PC-9 (cell line): ENCODE results near the gene KRTAP10-5. TPM values are rescaled to one million over a fixed set of nuclear protein-coding genes. Genes with fewer than 3 reads are reported as not detected.

ENCODE experiments used
- BruUV-seq: library from RNA; stranded (reverse); fragments of 400-500 nt; replicated peaks from 2 replicates; lab custom pipeline; 2021; lab: Mats Ljungman, UMichigan
- CTCF ChIA-PET: fragments of 300-600 bp; sonication (Branson Sonifier 250); formaldehyde crosslinking; loops from one replicate; lab custom pipeline; 2022; ENCODE audit warnings: antibody characterized with exemption; lab: Charles Lee
- POLR2A ChIA-PET: fragments of 300-600 bp; sonication (Branson Sonifier 250); formaldehyde crosslinking; loops from one replicate; lab custom pipeline; 2022; ENCODE audit warnings: antibody characterized with exemption; ENCODE audit not compliant: unreplicated experiment; lab: Charles Lee
- DNase-seq, 2 experiments: peaks; one replicate each; pipeline versions ENCODE4 v3.0.0 to v3.0.0-alpha.2; 2015 to 2022; ENCODE audit warnings: mixed read lengths in 1 of 2
- H2AFZ ChIP-seq: fragments of 200-600 bp; sonication (generic); 2 replicates; pipeline ENCODE4 v1.8.1; 2017; ENCODE audit warnings: antibody characterized with exemption
- H3F3A ChIP-seq: fragments of 200-600 bp; sonication (generic); 2 replicates; pipeline ENCODE4 v1.8.1; 2017; ENCODE audit warnings: antibody characterized with exemption, mild to moderate bottlenecking, low read depth; ENCODE audit not compliant: insufficient read depth
- H3K27ac ChIP-seq: fragments of 200-600 bp; sonication (generic); 2 replicates; pipeline ENCODE4 v1.6.1; 2016; ENCODE audit warnings: mixed run types
- H3K27me3 ChIP-seq: fragments of 200-600 bp; sonication (generic); 2 replicates; pipeline ENCODE4 v1.6.1; 2016; ENCODE audit warnings: low read depth, mixed run types; ENCODE audit not compliant: insufficient read depth
- H3K36me3 ChIP-seq: fragments of 200-600 bp; sonication (generic); 2 replicates; pipeline ENCODE4 v1.6.1; 2016; ENCODE audit warnings: low read depth, mixed run types
- H3K4me1 ChIP-seq: fragments of 200-600 bp; sonication (generic); replicated peaks from 2 replicates; pipeline ENCODE4 v1.6.1; 2016; ENCODE audit warnings: mixed run types; ENCODE audit not compliant: insufficient read depth
- H3K4me2 ChIP-seq: fragments of 200-600 bp; sonication (generic); 2 replicates; pipeline ENCODE4 v1.6.1; 2017; ENCODE audit warnings: mixed run types
- H3K4me3 ChIP-seq: fragments of 200-600 bp; sonication (generic); 2 replicates; pipeline ENCODE4 v1.6.1; 2016; ENCODE audit warnings: mixed run types
- H3K79me2 ChIP-seq: fragments of 200-600 bp; sonication (generic); 2 replicates; pipeline ENCODE4 v1.6.1; 2017; ENCODE audit warnings: low read depth, mixed run types
- H3K9me2 ChIP-seq: fragments of 200-600 bp; sonication (generic); 2 replicates; pipeline ENCODE4 v1.8.1; 2017; ENCODE audit warnings: mild to moderate bottlenecking; ENCODE audit not compliant: insufficient read depth
- H3K9me3 ChIP-seq: fragments of 200-600 bp; sonication (generic); 2 replicates; pipeline ENCODE4 v1.8.1; 2016; ENCODE audit warnings: low read depth; ENCODE audit not compliant: insufficient read depth
- H4K20me1 ChIP-seq: fragments of 200-600 bp; sonication (generic); 2 replicates; pipeline ENCODE4 v1.8.1; 2017; ENCODE audit not compliant: insufficient read depth
- CTCF ChIP-seq: fragments of 200-600 bp; sonication (generic); conservative IDR thresholded peaks from 2 replicates; pipeline ENCODE4 v1.6.1; 2017; ENCODE audit warnings: mixed run types, antibody characterized with exemption, mild to moderate bottlenecking, moderate library complexity
- EZH2 ChIP-seq: fragments of 200-600 bp; sonication (generic); IDR thresholded peaks from 2 replicates; pipeline ENCODE4 v1.8.0; 2017; ENCODE audit warnings: antibody characterized with exemption, low read depth
- intact Hi-C: fragments of 100-400 bp; cut with micrococcal nuclease; formaldehyde crosslinking; loops from one replicate; pipeline ENCODE4 v1.10.0; 2022; ENCODE audit not compliant: unreplicated experiment
- total RNA-seq: library from RNA; stranded (reverse); gene quantifications from 2 replicates; pipeline ENCODE4 v1.2.3, GENCODE V29; 2021

KRTAP10-5 gene
- total RNA-seq, 1 experiment from 2014 or later: not detected

- CTCF ChIA-PET: no interaction called here
- Histone ChIP-seq H4K20me1 (no peaks in the 10 kb centered on the region), H3K4me2 (no peak overlapping the region), H3K9me2 (no peaks in the 10 kb centered on the region), H3K4me3 (no peak overlapping the region), H3K27ac (no peak overlapping the region), H2AFZ (no peak overlapping the region), H3K4me1 (no peaks in the 10 kb centered on the region), H3F3A (no peaks in the 10 kb centered on the region), H3K36me3 (no peaks in the 10 kb centered on the region), H3K79me2 (no peaks in the 10 kb centered on the region), H3K27me3 (peaks cover 49% of the 10 kb centered on the region), H3K9me3 (no peaks in the 10 kb centered on the region)
- DNase-seq: no peak
- no TSS peak for BruUV-seq
- POLR2A ChIA-PET: no interaction called here
- TF ChIP-seq EZH2 (no peak), CTCF (no peak)
- intact Hi-C loops: no loop called here
Observed at GRCh38 chr21:44532712-44533111, 47.7 kb downstream of the KRTAP10-5 start.

- H3K27me3 ChIP-seq: peaks cover 50% of the 10 kb centered on the region
- no peak overlapping the region for H2AFZ ChIP-seq
- H3K4me2 ChIP-seq: no peak overlapping the region
- CTCF ChIA-PET: no interaction called here
- no peaks in the 10 kb centered on the region for H3K9me2 ChIP-seq
- H4K20me1 ChIP-seq: no peaks in the 10 kb centered on the region
- no peaks in the 10 kb centered on the region for H3K9me3 ChIP-seq
- H3K79me2 ChIP-seq: no peaks in the 10 kb centered on the region
- no TSS peak for BruUV-seq
- POLR2A ChIA-PET: no interaction called here
- H3K36me3 ChIP-seq: no peaks in the 10 kb centered on the region
- H3K4me3 ChIP-seq: no peak overlapping the region
- intact Hi-C loops: no loop called here
- H3K27ac ChIP-seq: no peak overlapping the region
- H3K4me1 ChIP-seq: no peaks in the 10 kb centered on the region
- TF ChIP-seq EZH2 (no peak), CTCF (no peak)
- no peak for DNase-seq
- no peaks in the 10 kb centered on the region for H3F3A ChIP-seq
Observed at GRCh38 chr21:44531606-44532564, 48.5 kb downstream of the KRTAP10-5 start.

GRCh38 chr21:44530903-44531605 is 49.4 kb downstream of the KRTAP10-5 start:
- Histone ChIP-seq H2AFZ (no peak overlapping the region), H3K27me3 (peaks cover 56% of the 10 kb centered on the region), H3K4me2 (no peak overlapping the region), H4K20me1 (no peaks in the 10 kb centered on the region), H3K27ac (no peak overlapping the region), H3K36me3 (no peaks in the 10 kb centered on the region), H3K9me2 (no peaks in the 10 kb centered on the region), H3K79me2 (no peaks in the 10 kb centered on the region), H3K4me3 (no peak overlapping the region), H3K9me3 (no peaks in the 10 kb centered on the region), H3F3A (no peaks in the 10 kb centered on the region), H3K4me1 (no peaks in the 10 kb centered on the region)
- CTCF ChIA-PET: no interaction called here
- BruUV-seq: no TSS peak
- intact Hi-C loops: no loop called here
- POLR2A ChIA-PET: no interaction called here
- no peak for TF ChIP-seq EZH2
- no peak for TF ChIP-seq CTCF
- no peak for DNase-seq
